Right atrium auricular region (tissue), 2 donors: Measurements from ENCODE around the gene FRS2. TPM values are rescaled to one million over a fixed set of nuclear protein-coding genes. Genes with fewer than 3 reads are reported as not detected.

ENCODE experiments used
- DNase-seq: peaks from one replicate; pipeline ENCODE4 v3.0.0-alpha.2; 2019; ENCODE audit warnings: low spot score
- H3K27ac ChIP-seq, 2 donors: fragments of 200-600 bp; sonication (generic); 1 replicate in 1 of 2; 2 replicates in 1 of 2; pipeline ENCODE4 v1.5.1; 2016 to 2019
- H3K27me3 ChIP-seq, 2 donors: fragments of 200-600 bp; sonication (generic); one replicate each; pipeline versions ENCODE4 v1.5.1 to v1.6.0; 2017 to 2019
- H3K36me3 ChIP-seq: fragments of 200-600 bp; sonication (generic); one replicate; pipeline ENCODE4 v1.5.1; 2016
- H3K4me1 ChIP-seq, 2 donors: fragments of 200-600 bp; sonication (generic); one replicate each; pipeline versions ENCODE4 v1.5.1 to v1.6.0; 2017 to 2019
- H3K4me3 ChIP-seq, 2 donors: fragments of 200-600 bp; sonication (generic); 1 replicate in 1 of 2; 2 replicates in 1 of 2; pipeline ENCODE4 v1.5.1; 2017 to 2019; ENCODE audit warnings: mild to moderate bottlenecking in 1 of 2, moderate library complexity in 1 of 2
- H3K9me3 ChIP-seq, 2 donors: fragments of 200-600 bp; sonication (generic); one replicate each; pipeline ENCODE4 v1.5.1; 2019
- CTCF ChIP-seq, 2 donors: fragments of 200-600 bp; sonication (generic); IDR thresholded peaks; one replicate each; pipeline ENCODE4 v1.5.1; 2019; ENCODE audit warnings: antibody characterized with exemption in 2 of 2
- total RNA-seq, 2 donors: library from RNA; depleted of rRNA; stranded (reverse); fragments of >200 nt; gene quantifications; one replicate each; pipeline ENCODE4 v1.1.0, GENCODE V29; 2016

FRS2 gene
- total RNA-seq, 2 donors from 2014 or later = 25.9 to 32.5 TPM

GRCh38 chr12:69553628-69554248 lies 83.5 kb downstream of the FRS2 start:
- no peak for TF ChIP-seq CTCF (IDR thresholded peaks at IDR 0.05)
- H3K4me1 ChIP-seq = peaks cover 0 to 8% of the 10 kb centered on the region in 2 donors
- no peak overlapping the region for H3K27ac ChIP-seq
- no peak for DNase-seq
- H3K4me3 ChIP-seq = no peak overlapping the region
- H3K9me3 ChIP-seq = no peaks in the 10 kb centered on the region
- H3K36me3 ChIP-seq = no peaks in the 10 kb centered on the region
- no peaks in the 10 kb centered on the region for H3K27me3 ChIP-seq

- no peak for TF ChIP-seq CTCF (IDR thresholded peaks at IDR 0.05)
- H3K36me3 ChIP-seq = no peaks in the 10 kb centered on the region
Measured at GRCh38 chr12:69555461-69555860, 85.3 kb downstream of the FRS2 start.

GRCh38 chr12:69556383-69556782 lies 86.2 kb downstream of the FRS2 start:
- Histone ChIP-seq H3K27ac (no peak overlapping the region), H3K9me3 (no peaks in the 10 kb centered on the region), H3K4me1 (peaks cover 0 to 10% of the 10 kb centered on the region in 2 donors), H3K4me3 (no peak overlapping the region), H3K27me3 (no peaks in the 10 kb centered on the region), H3K36me3 (no peaks in the 10 kb centered on the region)
- DNase-seq = no peak
- no peak for TF ChIP-seq CTCF (IDR thresholded peaks at IDR 0.05)

More at GRCh38 chr12:69555461-69555860, 85.3 kb downstream of the FRS2 start:
- Histone ChIP-seq H3K4me1 (peaks cover 0 to 10% of the 10 kb centered on the region in 2 donors), H3K4me3 (no peak overlapping the region), H3K9me3 (no peaks in the 10 kb centered on the region), H3K27ac (no peak overlapping the region), H3K27me3 (no peaks in the 10 kb centered on the region)
- no peak for DNase-seq

GRCh38 chr12:69563166-69563762 lies 93.1 kb downstream of the FRS2 start:
- Histone ChIP-seq H3K9me3 (no peaks in the 10 kb centered on the region), H3K36me3 (peaks cover 17% of the 10 kb centered on the region), H3K4me3 (no peak overlapping the region), H3K4me1 (peaks cover 0 to 6% of the 10 kb centered on the region in 2 donors), H3K27me3 (no peaks in the 10 kb centered on the region), H3K27ac (no peak overlapping the region)
- no peak for TF ChIP-seq CTCF (IDR thresholded peaks at IDR 0.05)
- DNase-seq = no peak

GRCh38 chr12:69566603-69567002 lies 96.4 kb downstream of the FRS2 start:
- Histone ChIP-seq H3K27ac (no peak overlapping the region), H3K4me3 (no peak overlapping the region), H3K9me3 (no peaks in the 10 kb centered on the region), H3K4me1 (no peaks in the 10 kb centered on the region), H3K36me3 (peaks cover 17% of the 10 kb centered on the region), H3K27me3 (no peaks in the 10 kb centered on the region)
- DNase-seq = no peak
- TF ChIP-seq CTCF (IDR thresholded peaks at IDR 0.05) = no peak
